ENCODE measurements around the gene CAMTA1. TPM values are rescaled to one million over a fixed set of nuclear protein-coding genes. Genes with fewer than 3 reads are reported as not detected.
A peak's percentile ranks its signal among the peaks of the same experiment; 100 is the strongest.

The CAMTA1 gene
- total RNA-seq, 1 experiment from 2014 or later = 105 TPM

- DNase-seq (ENCODE audit: low read depth) = no peak
Measured at GRCh38 chr1:6958407-6959030, 173.3 kb downstream of the CAMTA1 start.

GRCh38 chr1:6959491-6959890 is 174.2 kb downstream of the CAMTA1 start:
- no peak for DNase-seq (ENCODE audit: low read depth)

- DNase-seq (ENCODE audit: low read depth) = peak; percentile 86
Measured at GRCh38 chr1:6960291-6960811, 175.1 kb downstream of the CAMTA1 start.

- DNase-seq (ENCODE audit: low read depth) = no peak
Measured at GRCh38 chr1:6960860-6961259, 175.6 kb downstream of the CAMTA1 start.

- no peak for DNase-seq (ENCODE audit: low read depth)
Measured at GRCh38 chr1:6961289-6961688, 176.0 kb downstream of the CAMTA1 start.

GRCh38 chr1:6961905-6962477 is 176.7 kb downstream of the CAMTA1 start:
- no peak for DNase-seq (ENCODE audit: low read depth)

GRCh38 chr1:6962478-6962995 is 177.3 kb downstream of the CAMTA1 start:
- DNase-seq (ENCODE audit: low read depth) = peak; percentile 50

- peak; percentile 56 for DNase-seq (ENCODE audit: low read depth)
Measured at GRCh38 chr1:6962996-6963911, 178.0 kb downstream of the CAMTA1 start.

- DNase-seq (ENCODE audit: low read depth) = no peak
Measured at GRCh38 chr1:6963912-6964307, 178.7 kb downstream of the CAMTA1 start.

GRCh38 chr1:6965083-6965934 is 180.1 kb downstream of the CAMTA1 start:
- no peak for DNase-seq (ENCODE audit: low read depth)

- no peak for DNase-seq (ENCODE audit: low read depth)
Measured at GRCh38 chr1:6965935-6966241, 180.6 kb downstream of the CAMTA1 start.

- no peak for DNase-seq (ENCODE audit: low read depth)
Measured at GRCh38 chr1:6966326-6966725, 181.1 kb downstream of the CAMTA1 start.

- DNase-seq (ENCODE audit: low read depth) = peak; percentile 78
Measured at GRCh38 chr1:6967431-6968111, 182.3 kb downstream of the CAMTA1 start.

GRCh38 chr1:6969106-6969505 is 183.9 kb downstream of the CAMTA1 start:
- DNase-seq (ENCODE audit: low read depth) = peak; percentile 93

- no peak for DNase-seq (ENCODE audit: low read depth)
Measured at GRCh38 chr1:6969762-6970161, 184.5 kb downstream of the CAMTA1 start.

- DNase-seq (ENCODE audit: low read depth) = no peak
Measured at GRCh38 chr1:6970221-6970620, 185.0 kb downstream of the CAMTA1 start.

- no peak for DNase-seq (ENCODE audit: low read depth)
Measured at GRCh38 chr1:6971048-6971447, 185.8 kb downstream of the CAMTA1 start.

- DNase-seq (ENCODE audit: low read depth) = no peak
Measured at GRCh38 chr1:6971699-6972098, 186.4 kb downstream of the CAMTA1 start.

GRCh38 chr1:6972399-6972798 is 187.1 kb downstream of the CAMTA1 start:
- no peak for DNase-seq (ENCODE audit: low read depth)

GRCh38 chr1:6975331-6976043 is 190.2 kb downstream of the CAMTA1 start:
- DNase-seq (ENCODE audit: low read depth) = no peak
